Cortex of kidney (tissue), 1 donor: ENCODE measurements around the gene REPIN1.

ENCODE experiments used
- DNase-seq: peaks from one replicate; lab custom pipeline; 2025; lab: John Stamatoyannopoulos, UW

REPIN1 gene

GRCh38 chr7:150407588-150408392 lies 39.2 kb downstream of the REPIN1 start:
- no peak for DNase-seq

- no peak for DNase-seq
Measured at GRCh38 chr7:150408393-150409299, 40.0 kb downstream of the REPIN1 start.

GRCh38 chr7:150409300-150410030 lies 40.8 kb downstream of the REPIN1 start:
- DNase-seq, result no peak

GRCh38 chr7:150410131-150410530 lies 41.5 kb downstream of the REPIN1 start:
- no peak for DNase-seq

DNA sequence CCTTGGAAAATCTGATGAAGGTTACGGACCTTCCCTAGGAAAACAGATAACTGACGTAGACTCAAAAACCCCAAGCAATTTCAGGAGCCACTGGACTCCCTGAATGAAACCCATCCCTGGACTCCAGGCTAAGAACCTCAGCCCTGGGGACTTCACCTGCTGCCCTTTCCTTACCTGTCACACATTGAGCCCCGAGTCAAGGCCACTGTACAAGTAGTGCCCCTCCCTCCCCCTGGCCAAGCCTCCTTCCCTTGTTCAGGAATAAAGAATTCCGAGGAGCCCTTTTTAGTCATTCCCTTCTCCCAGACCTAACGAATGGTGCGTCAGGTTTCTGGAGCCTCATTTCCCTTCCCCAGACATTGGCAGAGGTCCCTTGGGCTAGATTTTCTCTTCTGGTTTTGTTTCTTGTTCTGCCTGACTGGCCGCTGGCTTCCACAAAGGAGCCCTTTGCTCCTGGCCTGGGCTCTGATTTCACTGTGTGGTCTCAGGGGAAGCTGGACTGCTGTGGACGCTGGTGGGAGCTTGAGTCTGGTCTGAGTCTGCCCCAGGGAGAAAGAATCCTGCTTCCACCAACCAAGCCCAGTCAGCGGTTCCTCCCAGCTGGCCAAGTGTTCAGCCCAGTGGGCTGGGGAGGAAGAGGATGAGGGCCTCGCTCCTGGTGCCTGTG lies 42.2 kb downstream of the REPIN1 start:
- no peak for DNase-seq

- no peak for DNase-seq
Measured at GRCh38 chr7:150411606-150412005, 43.0 kb downstream of the REPIN1 start.

- no peak for DNase-seq
Measured at GRCh38 chr7:150412016-150412415, 43.4 kb downstream of the REPIN1 start.

- no peak for DNase-seq
Measured at GRCh38 chr7:150412518-150413488, 44.2 kb downstream of the REPIN1 start.

- DNase-seq, result no peak
Measured at GRCh38 chr7:150413640-150414081, 45.0 kb downstream of the REPIN1 start.

- no peak for DNase-seq
Measured at GRCh38 chr7:150415161-150416153, 46.8 kb downstream of the REPIN1 start.

- DNase-seq, result no peak
Measured at GRCh38 chr7:150417239-150417638, 48.6 kb downstream of the REPIN1 start.

- DNase-seq, result no peak
Measured at GRCh38 chr7:150417863-150418262, 49.2 kb downstream of the REPIN1 start.

DNA sequence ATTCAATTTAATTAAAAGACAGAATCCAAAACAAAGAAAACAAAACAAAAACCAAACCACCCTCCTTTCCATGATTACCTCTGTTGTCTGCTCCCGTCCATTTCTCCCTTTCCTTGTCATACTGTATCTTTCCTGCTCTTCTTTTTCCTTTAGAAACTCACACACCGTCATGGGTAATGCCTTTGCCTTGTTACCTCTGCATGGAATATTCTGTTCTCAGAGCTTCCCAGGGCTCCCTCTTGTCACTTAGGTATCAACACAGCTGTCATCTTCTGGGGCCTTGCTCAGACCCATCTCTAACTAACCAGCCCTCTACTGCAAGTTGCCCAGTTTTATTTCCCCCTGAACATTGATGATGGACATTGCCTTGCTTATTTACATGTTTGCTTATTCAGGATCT lies 51.6 kb downstream of the REPIN1 start:
- no peak for DNase-seq

DNA sequence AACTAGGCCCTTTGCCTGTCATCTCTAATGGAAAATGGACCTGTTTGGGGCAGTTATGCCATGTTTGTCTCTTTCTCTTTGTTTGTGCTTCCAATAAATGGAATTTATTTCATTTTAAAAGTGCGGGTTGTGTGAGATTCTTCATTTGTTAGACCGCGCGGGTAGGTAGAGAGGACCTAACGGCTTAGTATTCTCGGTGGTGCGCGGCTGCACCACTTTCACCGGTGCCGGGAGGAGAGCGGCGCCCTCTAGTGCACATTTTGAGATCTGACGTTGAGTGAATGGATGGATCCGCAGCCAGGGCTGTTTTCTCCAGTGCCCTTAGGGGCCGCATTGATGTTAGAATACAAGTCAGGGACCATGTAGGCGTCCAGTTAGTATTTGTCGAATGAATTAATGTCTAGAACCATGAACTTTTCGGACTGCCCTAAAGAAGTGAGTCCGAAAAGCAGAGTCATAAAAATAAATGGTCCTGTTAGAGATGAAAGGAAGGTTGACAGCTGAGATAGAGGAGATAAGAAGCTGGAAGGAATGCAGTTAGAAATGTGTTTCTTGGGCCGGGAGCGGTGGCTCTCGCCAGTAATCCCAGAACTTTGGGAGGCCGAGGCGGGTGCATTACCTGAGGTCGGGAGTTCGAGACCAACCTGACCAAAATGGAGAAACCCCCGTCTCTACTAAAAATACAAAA lies 52.5 kb downstream of the REPIN1 start:
- DNase-seq, result no peak

DNA sequence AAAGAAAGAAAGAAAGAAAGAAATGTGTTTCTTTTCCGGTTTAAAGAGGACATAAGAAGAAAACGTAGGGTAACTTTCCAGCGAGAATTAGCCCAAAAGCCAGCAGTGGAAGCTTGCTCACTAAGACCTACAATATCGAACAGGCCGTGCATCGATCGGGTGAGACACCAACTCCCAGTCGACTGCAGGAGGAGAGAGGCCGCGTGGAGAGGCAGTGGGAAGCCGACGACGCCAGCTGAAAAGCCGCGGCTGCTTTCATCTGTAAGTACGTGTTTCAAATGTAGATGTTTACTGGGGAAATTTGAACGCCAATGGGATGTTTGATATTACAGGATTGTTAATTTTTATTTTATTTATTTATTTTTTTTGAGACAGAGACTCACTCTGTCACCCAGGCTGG lies 53.2 kb downstream of the REPIN1 start:
- no peak for DNase-seq
